Measurements from ENCODE around the gene STAT5A. TPM values are rescaled to one million over a fixed set of nuclear protein-coding genes. Genes with fewer than 3 reads are reported as not detected.
A peak's percentile ranks its signal among the peaks of the same experiment; 100 is the strongest.
"Not testable (repeated sequence)": the region's sequence is repeated elsewhere in the genome, so short reads cannot be mapped to it uniquely, and the experiment has no call there.

STAT5A gene
- total RNA-seq, 1 donor = 35.5 TPM

DNA sequence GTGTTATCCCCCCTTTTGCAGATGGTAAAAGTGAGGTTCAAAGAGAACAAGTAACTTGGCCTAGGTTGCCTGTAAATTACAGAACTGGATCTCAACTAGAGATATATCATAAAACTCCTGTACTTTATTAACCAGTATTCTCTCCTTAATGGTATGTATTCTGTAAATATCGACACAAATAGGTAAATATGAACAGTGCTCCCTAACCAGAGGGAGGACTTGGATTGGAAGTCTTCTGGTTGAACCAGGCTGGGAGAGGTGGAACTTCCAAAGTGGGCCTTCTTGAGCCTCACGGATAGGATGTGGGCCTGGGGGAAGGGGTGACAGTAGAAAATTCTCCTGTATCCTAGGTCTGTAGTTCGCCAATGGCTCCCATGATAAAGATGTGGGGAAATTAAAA, 7.7 kb downstream of the STAT5A start:
- no peaks in the 10 kb centered on the region for H4K20me1 ChIP-seq (ENCODE audit: insufficient read depth, low read length)
- peaks cover 7% of the 10 kb centered on the region for H3K36me3 ChIP-seq (ENCODE audit: insufficient read depth, low read length)
- H3K9me3 ChIP-seq (ENCODE audit: low read depth, low read length) = no peaks in the 10 kb centered on the region
- H3K4me1 ChIP-seq (ENCODE audit: insufficient read depth, low read length) = no peaks in the 10 kb centered on the region
- H2AFZ ChIP-seq (ENCODE audit: low read length) = no peak overlapping the region
- TF ChIP-seq, protein P1, sequence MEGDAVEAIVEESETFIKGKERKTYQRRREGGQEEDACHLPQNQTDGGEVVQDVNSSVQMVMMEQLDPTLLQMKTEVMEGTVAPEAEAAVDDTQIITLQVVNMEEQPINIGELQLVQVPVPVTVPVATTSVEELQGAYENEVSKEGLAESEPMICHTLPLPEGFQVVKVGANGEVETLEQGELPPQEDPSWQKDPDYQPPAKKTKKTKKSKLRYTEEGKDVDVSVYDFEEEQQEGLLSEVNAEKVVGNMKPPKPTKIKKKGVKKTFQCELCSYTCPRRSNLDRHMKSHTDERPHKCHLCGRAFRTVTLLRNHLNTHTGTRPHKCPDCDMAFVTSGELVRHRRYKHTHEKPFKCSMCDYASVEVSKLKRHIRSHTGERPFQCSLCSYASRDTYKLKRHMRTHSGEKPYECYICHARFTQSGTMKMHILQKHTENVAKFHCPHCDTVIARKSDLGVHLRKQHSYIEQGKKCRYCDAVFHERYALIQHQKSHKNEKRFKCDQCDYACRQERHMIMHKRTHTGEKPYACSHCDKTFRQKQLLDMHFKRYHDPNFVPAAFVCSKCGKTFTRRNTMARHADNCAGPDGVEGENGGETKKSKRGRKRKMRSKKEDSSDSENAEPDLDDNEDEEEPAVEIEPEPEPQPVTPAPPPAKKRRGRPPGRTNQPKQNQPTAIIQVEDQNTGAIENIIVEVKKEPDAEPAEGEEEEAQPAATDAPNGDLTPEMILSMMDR (IDR thresholded peaks at IDR 0.05; ENCODE audit: extremely low read depth, low read depth, low read length) = no peak
- no peak overlapping the region for H3K27ac ChIP-seq (ENCODE audit: low read depth, low read length)
- no peak overlapping the region for H3K4me3 ChIP-seq (ENCODE audit: insufficient read depth, low read length)
- DNase-seq (ENCODE audit: insufficient read length, low spot score, missing footprints) = peak; percentile 70
- H3K4me2 ChIP-seq (ENCODE audit: insufficient read depth, low read length) = no peak overlapping the region
- no peaks in the 10 kb centered on the region for H3K79me2 ChIP-seq (ENCODE audit: insufficient read depth, low read length)
- no peaks in the 10 kb centered on the region for H3K27me3 ChIP-seq (ENCODE audit: insufficient read depth, low read length)

DNA sequence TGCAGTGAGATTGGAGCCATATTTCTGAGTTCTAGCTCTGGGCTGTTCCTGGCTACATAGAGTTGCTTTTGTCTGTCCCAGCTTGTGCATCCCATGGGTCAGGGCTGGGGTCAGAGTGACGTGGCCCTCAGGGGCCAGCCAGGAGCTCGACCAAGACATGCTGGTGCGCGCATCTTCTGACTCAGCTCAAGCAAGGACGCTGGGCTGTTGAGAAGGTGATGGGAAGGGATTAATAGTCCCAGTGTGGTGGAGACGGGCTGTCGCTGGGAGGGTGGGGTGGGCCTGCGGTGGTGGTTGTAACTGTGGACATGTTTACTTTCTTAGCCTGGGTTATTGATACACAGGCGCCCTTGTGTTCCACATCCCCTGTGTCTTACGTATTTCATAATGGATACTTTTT, 9.5 kb downstream of the STAT5A start:
- not testable (repeated sequence) for H3K79me2 ChIP-seq (ENCODE audit: insufficient read depth, low read length); H3K27ac ChIP-seq (ENCODE audit: low read depth, low read length); H3K4me3 ChIP-seq (ENCODE audit: insufficient read depth, low read length); H3K4me2 ChIP-seq (ENCODE audit: insufficient read depth, low read length); H2AFZ ChIP-seq (ENCODE audit: low read length); H4K20me1 ChIP-seq (ENCODE audit: insufficient read depth, low read length); H3K4me1 ChIP-seq (ENCODE audit: insufficient read depth, low read length); H3K27me3 ChIP-seq (ENCODE audit: insufficient read depth, low read length); H3K9me3 ChIP-seq (ENCODE audit: low read depth, low read length); DNase-seq (ENCODE audit: insufficient read length, low spot score, missing footprints)
- peaks cover 14% of the 10 kb centered on the region for H3K36me3 ChIP-seq (ENCODE audit: insufficient read depth, low read length)

DNA sequence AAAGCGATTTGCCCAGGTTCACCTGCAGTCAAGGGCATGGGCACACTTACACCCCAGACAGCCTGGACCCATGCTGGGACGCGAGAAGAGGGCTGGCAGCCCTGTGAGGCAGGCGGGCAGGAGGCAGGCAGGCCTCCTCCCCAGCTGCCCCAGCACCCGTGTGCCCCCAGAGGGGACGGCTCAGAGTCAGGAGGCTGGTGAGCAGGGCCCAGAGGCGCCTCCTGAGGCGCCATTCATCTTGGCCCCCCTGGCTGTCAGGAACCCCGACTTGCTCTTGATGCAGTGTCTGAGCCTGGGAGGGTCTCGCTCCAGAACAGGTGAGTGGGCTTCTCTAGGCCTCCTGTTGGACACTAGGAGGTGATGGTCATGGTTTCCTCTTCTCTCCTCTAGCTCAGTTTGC, 11.1 kb downstream of the STAT5A start:
- not testable (repeated sequence) for H2AFZ ChIP-seq (ENCODE audit: low read length); H3K27me3 ChIP-seq (ENCODE audit: insufficient read depth, low read length); H3K4me2 ChIP-seq (ENCODE audit: insufficient read depth, low read length); H3K79me2 ChIP-seq (ENCODE audit: insufficient read depth, low read length); H3K4me3 ChIP-seq (ENCODE audit: insufficient read depth, low read length); H3K9me3 ChIP-seq (ENCODE audit: low read depth, low read length); H3K27ac ChIP-seq (ENCODE audit: low read depth, low read length); H3K4me1 ChIP-seq (ENCODE audit: insufficient read depth, low read length); H4K20me1 ChIP-seq (ENCODE audit: insufficient read depth, low read length)
- DNase-seq (ENCODE audit: insufficient read length, low spot score, missing footprints) = peak; percentile 6
- H3K36me3 ChIP-seq (ENCODE audit: insufficient read depth, low read length) = peaks cover 14% of the 10 kb centered on the region

DNA sequence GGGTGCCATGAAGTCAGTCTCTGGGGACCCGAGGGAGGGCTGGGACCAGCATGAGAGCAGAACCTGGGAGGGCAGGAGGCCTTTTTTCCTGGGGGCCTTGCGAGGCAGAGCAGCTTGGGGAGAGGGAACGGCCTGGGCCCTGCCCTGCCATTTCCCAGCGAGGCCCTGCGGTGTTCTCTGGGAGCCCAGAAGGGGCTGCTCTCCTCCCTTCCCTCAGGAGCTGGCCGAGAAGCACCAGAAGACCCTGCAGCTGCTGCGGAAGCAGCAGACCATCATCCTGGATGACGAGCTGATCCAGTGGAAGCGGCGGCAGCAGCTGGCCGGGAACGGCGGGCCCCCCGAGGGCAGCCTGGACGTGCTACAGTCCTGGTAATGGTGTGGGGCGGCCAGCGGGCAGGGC, 11.6 kb downstream of the STAT5A start:
- H3K4me1 ChIP-seq (ENCODE audit: insufficient read depth, low read length); H3K27ac ChIP-seq (ENCODE audit: low read depth, low read length); H4K20me1 ChIP-seq (ENCODE audit: insufficient read depth, low read length); H3K27me3 ChIP-seq (ENCODE audit: insufficient read depth, low read length); H3K9me3 ChIP-seq (ENCODE audit: low read depth, low read length); H3K79me2 ChIP-seq (ENCODE audit: insufficient read depth, low read length); H3K4me3 ChIP-seq (ENCODE audit: insufficient read depth, low read length); DNase-seq (ENCODE audit: insufficient read length, low spot score, missing footprints); H2AFZ ChIP-seq (ENCODE audit: low read length); H3K4me2 ChIP-seq (ENCODE audit: insufficient read depth, low read length): not testable (repeated sequence)
- peaks cover 14% of the 10 kb centered on the region for H3K36me3 ChIP-seq (ENCODE audit: insufficient read depth, low read length)

DNA sequence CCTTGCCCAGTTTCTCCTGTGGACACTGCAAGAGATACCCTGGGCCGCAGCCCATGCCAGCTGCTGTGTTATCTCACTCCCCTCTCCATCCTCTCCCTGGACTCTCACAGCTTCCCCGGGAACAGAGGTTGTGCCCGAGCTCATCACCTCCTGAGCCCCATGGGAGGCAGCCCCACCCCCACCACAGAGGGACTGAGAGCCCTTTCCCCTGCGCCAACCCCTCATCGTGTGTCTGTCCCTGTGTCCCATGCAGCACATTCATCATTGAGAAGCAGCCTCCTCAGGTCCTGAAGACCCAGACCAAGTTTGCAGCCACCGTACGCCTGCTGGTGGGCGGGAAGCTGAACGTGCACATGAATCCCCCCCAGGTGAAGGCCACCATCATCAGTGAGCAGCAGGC, 12.7 kb downstream of the STAT5A start:
- Histone ChIP-seq H3K4me3 (ENCODE audit: insufficient read depth, low read length) (no peak overlapping the region), H3K79me2 (ENCODE audit: insufficient read depth, low read length) (no peaks in the 10 kb centered on the region), H3K27me3 (ENCODE audit: insufficient read depth, low read length) (no peaks in the 10 kb centered on the region), H3K36me3 (ENCODE audit: insufficient read depth, low read length) (peaks cover 10% of the 10 kb centered on the region), H3K9me3 (ENCODE audit: low read depth, low read length) (no peaks in the 10 kb centered on the region), H3K27ac (ENCODE audit: low read depth, low read length) (no peak overlapping the region), H2AFZ (ENCODE audit: low read length) (no peak overlapping the region), H4K20me1 (ENCODE audit: insufficient read depth, low read length) (no peaks in the 10 kb centered on the region), H3K4me2 (ENCODE audit: insufficient read depth, low read length) (no peak overlapping the region), H3K4me1 (ENCODE audit: insufficient read depth, low read length) (no peaks in the 10 kb centered on the region)
- peak; percentile 26 for DNase-seq (ENCODE audit: insufficient read length, low spot score, missing footprints)
- TF ChIP-seq, protein P1 (IDR thresholded peaks at IDR 0.05; ENCODE audit: extremely low read depth, low read depth, low read length) = no peak
